GM12874 (cell line): ENCODE data around the gene VDR.

Source experiments
- TF ChIP-seq, protein P1 (sequence below): IDR thresholded peaks from 2 replicates; pipeline ENCODE4 v1.5.1; 2011; ENCODE audit warnings: low read depth, mild to moderate bottlenecking, control low read depth, low read length, moderate library complexity; ENCODE audit not compliant: insufficient read depth

VDR gene

DNA sequence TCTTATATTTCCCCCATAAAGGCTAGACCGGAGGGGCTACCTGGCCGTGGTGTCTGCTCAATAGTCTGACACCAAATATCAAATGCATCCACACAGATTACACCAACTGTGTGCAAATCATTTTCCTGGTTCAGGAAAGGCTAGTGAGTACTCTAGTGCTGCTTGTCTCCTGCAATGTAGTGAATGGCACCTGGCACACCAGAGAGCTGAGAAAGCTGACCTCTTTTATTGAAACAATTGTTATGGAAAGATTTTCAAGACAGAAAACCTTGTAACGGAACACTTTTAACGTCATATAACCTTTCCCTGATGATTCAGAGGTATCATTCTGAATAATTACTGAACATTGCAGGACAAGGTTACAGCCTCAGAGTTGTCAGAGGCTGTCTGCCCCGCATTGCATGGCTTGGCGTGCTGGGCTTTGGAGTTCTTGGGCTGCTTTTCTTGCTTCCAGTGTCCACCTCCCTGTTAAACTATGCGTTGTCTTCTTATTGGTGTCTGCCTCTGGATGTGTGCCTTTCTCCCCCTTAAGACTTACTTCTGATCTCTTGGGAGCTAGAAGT lies 44.4 kb downstream of the VDR start:
- TF ChIP-seq, protein P1, sequence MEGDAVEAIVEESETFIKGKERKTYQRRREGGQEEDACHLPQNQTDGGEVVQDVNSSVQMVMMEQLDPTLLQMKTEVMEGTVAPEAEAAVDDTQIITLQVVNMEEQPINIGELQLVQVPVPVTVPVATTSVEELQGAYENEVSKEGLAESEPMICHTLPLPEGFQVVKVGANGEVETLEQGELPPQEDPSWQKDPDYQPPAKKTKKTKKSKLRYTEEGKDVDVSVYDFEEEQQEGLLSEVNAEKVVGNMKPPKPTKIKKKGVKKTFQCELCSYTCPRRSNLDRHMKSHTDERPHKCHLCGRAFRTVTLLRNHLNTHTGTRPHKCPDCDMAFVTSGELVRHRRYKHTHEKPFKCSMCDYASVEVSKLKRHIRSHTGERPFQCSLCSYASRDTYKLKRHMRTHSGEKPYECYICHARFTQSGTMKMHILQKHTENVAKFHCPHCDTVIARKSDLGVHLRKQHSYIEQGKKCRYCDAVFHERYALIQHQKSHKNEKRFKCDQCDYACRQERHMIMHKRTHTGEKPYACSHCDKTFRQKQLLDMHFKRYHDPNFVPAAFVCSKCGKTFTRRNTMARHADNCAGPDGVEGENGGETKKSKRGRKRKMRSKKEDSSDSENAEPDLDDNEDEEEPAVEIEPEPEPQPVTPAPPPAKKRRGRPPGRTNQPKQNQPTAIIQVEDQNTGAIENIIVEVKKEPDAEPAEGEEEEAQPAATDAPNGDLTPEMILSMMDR, result no peak

DNA sequence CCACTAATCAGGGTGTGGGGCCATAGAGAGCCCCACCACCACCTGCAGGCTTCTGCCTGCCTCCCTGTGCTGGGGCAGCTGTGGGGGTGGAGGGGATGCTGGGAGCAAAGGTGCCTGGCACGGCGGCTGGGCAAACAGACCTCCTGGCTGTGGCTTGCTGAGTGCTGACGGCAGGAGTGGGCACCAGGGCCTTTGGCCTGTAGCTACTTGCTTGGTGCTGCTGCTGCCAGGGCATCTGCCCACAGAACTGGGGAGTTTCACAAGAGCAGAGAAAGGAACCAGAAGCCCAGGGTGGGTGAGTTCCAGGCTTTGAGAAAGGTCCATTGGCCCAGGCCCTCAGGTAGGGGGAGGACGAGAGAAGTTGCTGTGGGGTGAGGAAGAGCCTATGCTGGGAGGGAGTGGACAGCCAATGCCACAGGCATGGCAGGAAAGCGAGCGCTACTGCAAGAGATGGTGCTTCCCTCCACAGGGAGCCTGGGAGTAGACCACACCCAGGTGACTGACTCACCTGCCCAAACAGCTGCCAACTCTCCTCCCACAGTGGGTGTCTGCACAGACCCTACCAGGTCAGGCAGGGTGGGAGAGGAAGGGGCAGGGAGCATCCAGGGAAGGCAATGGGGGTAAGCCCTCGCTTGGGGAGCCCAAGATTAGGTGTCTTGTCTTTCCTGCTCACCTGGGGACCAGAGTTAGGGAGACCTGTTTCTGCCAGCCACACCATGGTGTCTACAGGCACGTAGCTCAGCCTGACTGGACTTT lies 46.1 kb downstream of the VDR start:
- TF ChIP-seq, protein P1, result no peak

DNA sequence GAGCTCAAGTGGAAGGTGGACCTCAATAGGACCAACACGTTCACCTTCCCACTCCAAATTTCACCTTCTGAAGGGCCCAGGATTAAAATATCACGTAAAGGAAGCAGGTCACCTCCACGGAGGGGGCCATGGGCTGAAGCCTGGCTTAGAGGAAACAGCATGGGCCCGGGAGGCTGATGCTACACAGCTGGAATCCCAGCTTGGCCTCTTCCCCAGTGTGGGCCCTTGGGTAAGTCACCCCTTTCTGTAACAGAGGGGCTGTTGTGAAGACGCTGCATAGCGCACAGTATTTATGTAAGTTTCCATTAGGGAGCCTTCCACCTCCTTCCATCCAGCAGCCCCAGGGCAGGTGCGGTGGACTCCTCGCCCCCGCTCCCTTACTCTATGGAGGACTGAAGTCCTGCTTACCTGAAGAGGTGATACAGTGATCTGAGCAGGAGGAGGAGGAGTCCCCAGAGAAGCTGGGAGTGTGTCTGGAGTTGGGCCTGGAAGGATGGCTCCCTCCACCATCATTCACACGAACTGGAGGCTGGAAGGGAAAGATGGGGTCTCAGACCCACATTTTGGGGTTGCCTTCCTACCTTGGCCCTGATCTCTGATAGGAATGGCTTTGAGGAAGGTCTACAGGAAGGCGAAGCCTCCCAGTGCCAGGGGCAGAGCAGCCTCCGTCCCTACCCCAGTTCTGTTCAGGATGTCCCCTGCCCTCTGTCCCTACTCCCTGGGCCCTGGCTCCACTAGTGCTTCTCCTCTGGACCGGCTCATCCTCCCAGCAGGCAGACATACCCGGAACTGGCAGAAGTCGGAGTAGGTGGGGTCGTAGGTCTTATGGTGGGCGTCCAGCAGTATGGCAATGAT lies 47.8 kb downstream of the VDR start:
- TF ChIP-seq, protein P1, result no peak

DNA sequence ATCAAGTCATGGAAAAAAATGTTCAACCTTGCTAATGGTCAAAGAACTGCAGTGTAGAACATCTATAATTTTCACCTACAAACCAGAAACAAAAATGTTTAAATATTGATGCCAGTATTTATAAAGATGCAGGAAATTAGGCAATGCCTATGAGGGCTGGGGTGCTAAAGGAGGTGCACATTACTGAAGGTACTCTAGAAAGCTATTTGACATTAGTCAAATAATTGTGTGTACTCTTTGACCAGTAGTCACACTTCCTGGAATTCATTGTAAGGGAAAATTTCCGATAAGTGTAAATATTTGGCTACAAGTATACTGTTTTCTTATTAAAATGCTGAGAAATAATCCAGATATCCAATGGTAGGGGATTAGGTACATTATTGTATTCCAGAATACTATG lies 48.7 kb downstream of the VDR start:
- TF ChIP-seq, protein P1, result no peak

DNA sequence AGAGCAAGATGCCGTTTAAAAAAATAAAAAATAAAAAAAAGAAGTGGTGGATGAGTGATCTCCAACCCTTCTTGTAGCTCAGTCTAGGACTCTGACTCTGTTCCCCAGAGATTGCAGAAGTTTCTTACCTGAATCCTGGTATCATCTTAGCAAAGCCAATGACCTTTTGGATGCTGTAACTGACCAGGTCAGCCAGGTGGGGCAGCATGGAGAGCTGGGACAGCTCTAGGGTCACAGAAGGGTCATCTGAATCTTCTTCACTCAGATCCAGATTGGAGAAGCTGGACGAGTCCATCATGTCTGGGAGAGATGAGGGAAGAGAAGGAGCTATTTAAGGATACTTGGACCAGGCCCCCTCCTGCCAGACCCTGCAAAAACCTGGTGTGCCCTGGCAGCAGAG lies 49.3 kb downstream of the VDR start:
- TF ChIP-seq, protein P1, result no peak

DNA sequence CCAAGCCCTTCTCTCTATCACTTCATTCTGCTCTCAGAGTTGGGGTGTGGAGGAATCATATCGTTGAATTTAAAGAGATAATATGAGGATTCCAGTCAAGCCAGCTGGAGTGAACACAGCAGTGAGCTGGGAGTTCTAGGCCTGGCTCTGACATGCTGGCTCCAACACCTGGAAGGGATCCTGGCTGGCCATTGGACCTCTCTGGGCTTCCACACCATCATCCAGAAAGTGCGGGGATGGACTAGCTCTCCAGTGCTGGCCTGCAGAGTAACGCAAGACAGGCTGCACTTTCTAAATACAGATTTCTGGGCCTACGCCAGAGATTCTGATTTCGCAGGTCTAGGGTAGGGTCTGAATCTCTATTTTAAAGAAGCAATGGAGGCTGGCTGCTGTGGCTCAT lies 50.3 kb downstream of the VDR start:
- TF ChIP-seq, protein P1, result no peak

DNA sequence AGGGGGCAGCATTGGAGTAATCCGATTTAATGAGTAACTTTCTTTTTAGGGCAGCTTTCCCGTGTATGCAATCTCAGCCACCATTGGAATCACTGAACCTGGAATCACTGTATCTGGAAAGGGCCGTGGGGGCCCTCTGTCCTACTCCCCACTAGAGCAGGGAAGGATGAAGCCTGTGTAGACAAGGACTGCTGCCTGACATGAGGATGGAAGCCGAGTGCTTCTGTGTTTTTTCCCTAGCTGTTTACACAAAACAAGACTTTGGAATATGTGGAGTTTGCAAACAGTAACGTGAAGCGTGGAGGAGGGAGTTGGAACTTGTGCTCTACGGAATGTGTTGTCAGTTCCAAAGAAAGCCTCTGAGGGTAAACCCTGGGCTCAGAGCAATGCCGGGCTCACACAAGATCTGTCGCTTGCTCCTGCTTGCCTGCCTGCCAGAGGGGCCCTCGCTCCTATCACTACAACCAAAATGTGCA lies 52.7 kb downstream of the VDR start:
- TF ChIP-seq, protein P1, result no peak
